Upper lobe of left lung (tissue), 6 donors: ENCODE results near the gene PAF1. TPM values are rescaled to one million over a fixed set of nuclear protein-coding genes. Genes with fewer than 3 reads are reported as not detected.

ENCODE experiments used
- ATAC-seq, 2 donors: fragments of 200-7000 bp; cut with Tn5 transposase; one replicate each; pipeline ENCODE4 v1.9.1; 2022; ENCODE audit warnings: mild to moderate bottlenecking in 2 of 2, moderate library complexity in 2 of 2; ENCODE audit not compliant: low FRiP score in 2 of 2
- DNase-seq, 2 donors: peaks; one replicate each; pipeline ENCODE4 v3.0.0-alpha.2; 2019 to 2020
- H3K27ac ChIP-seq, 4 donors: fragments of 200-600 bp; sonication (generic); one replicate each; pipeline ENCODE4 v1.5.1; 2016 to 2019
- H3K27me3 ChIP-seq, 4 donors: fragments of 200-600 bp; sonication (generic); one replicate each; pipeline ENCODE4 v1.5.1; 2017 to 2019
- H3K36me3 ChIP-seq, 4 donors: fragments of 200-600 bp; sonication (generic); one replicate each; pipeline ENCODE4 v1.5.1; 2016 to 2019
- H3K4me1 ChIP-seq, 4 donors: fragments of 200-600 bp; sonication (generic); one replicate each; pipeline ENCODE4 v1.5.1; 2018 to 2019
- H3K4me3 ChIP-seq, 4 donors: fragments of 200-600 bp; sonication (generic); one replicate each; pipeline ENCODE4 v1.5.1; 2017 to 2019; ENCODE audit warnings: mild to moderate bottlenecking in 2 of 4, moderate library complexity in 1 of 4
- H3K9me3 ChIP-seq, 4 donors: fragments of 200-600 bp; sonication (generic); one replicate each; pipeline ENCODE4 v1.5.1; 2018 to 2019
- EP300 ChIP-seq, 4 donors: sonication (generic); formaldehyde crosslinking; IDR thresholded peaks; one replicate each; pipeline ENCODE4 v1.5.1; 2017; ENCODE audit warnings: antibody characterized with exemption in 4 of 4, control low read depth in 2 of 4
- POLR2A ChIP-seq, 4 donors: fragments of 450-650 bp; IDR thresholded peaks; one replicate each; pipeline ENCODE4 v1.5.1; 2016 to 2017; ENCODE audit warnings: antibody characterized with exemption in 4 of 4, mild to moderate bottlenecking in 2 of 4
- POLR2AphosphoS5 ChIP-seq, 2 donors: sonication (generic); formaldehyde crosslinking; IDR thresholded peaks; one replicate each; pipeline ENCODE4 v1.5.1; 2017; ENCODE audit warnings: antibody characterized with exemption in 2 of 2
- WGBS, 2 donors: methylation state at CpG; one replicate each; pipeline ENCODE4 v1.1.5; 2017 to 2018; 5-methylcytosine and 5-hydroxymethylcytosine counted together
- total RNA-seq, 6 donors: library from RNA; depleted of rRNA in 4 of 6; stranded (reverse); fragments of >200 nt in 4 of 6; gene quantifications; one replicate each; pipeline versions ENCODE4 v1.1.0 to v1.2.1, GENCODE V29; 2016 to 2021
- TF ChIP-seq, protein P1 (sequence below), 6 experiments: fragments of 450-650 bp in 4 of 6; fragments of 200-600 bp in 2 of 6; sonication (generic) in 2 of 6; IDR thresholded peaks; one replicate each; pipeline ENCODE4 v1.5.1; 2016 to 2019; ENCODE audit warnings: antibody characterized with exemption in 6 of 6
- donor health status: DM: no; HTN: no; CAD: no; lungs with moderate emphysema.
- donor health status: DM: no; HTN: yes; CAD: no; lungs with severe emphysema.

The PAF1 gene
- total RNA-seq, 6 donors from 2014 or later = 28.6 to 48.0 (median 35.4) TPM

DNA sequence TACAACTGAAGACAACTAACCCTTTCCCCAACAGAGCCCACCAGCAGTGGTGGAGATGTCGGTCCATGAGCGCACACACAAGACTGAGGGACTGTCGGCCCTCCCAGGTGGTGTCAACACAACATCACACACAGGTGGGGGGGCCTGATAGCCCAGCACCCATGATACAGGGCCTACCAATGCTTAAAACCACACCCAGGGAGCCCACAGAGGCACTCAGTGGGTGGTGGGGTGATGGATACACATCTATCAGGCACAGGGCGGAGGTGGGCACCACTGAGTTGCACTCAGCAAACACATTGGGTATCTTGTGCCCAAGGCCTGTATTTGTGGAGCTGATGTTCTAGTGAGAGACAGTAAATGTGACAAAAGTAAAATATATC, 8.8 kb upstream of the PAF1 start:
- no peak for ATAC-seq
- no peak for TF ChIP-seq POLR2A (IDR thresholded peaks at IDR 0.05)
- TF ChIP-seq POLR2AphosphoS5 (IDR thresholded peaks at IDR 0.05) = no peak
- TF ChIP-seq, protein P1, sequence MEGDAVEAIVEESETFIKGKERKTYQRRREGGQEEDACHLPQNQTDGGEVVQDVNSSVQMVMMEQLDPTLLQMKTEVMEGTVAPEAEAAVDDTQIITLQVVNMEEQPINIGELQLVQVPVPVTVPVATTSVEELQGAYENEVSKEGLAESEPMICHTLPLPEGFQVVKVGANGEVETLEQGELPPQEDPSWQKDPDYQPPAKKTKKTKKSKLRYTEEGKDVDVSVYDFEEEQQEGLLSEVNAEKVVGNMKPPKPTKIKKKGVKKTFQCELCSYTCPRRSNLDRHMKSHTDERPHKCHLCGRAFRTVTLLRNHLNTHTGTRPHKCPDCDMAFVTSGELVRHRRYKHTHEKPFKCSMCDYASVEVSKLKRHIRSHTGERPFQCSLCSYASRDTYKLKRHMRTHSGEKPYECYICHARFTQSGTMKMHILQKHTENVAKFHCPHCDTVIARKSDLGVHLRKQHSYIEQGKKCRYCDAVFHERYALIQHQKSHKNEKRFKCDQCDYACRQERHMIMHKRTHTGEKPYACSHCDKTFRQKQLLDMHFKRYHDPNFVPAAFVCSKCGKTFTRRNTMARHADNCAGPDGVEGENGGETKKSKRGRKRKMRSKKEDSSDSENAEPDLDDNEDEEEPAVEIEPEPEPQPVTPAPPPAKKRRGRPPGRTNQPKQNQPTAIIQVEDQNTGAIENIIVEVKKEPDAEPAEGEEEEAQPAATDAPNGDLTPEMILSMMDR (IDR thresholded peaks at IDR 0.05) = no peak
- no peaks in the 10 kb centered on the region for H3K9me3 ChIP-seq
- no peak for DNase-seq
- H3K4me1 ChIP-seq = peaks cover 47 to 70% (median 55%) of the 10 kb centered on the region in 4 donors
- peak overlapping the region; percentile 94 to 100 (median 96) for H3K27ac ChIP-seq
- peaks cover 0 to 28% (median 9%) of the 10 kb centered on the region in 4 donors for H3K36me3 ChIP-seq
- WGBS, 2 donors = 91 to 100% methylated on average over 4 of the region's 4 CpGs
- no peaks in the 10 kb centered on the region for H3K27me3 ChIP-seq
- H3K4me3 ChIP-seq = no peak overlapping the region

DNA sequence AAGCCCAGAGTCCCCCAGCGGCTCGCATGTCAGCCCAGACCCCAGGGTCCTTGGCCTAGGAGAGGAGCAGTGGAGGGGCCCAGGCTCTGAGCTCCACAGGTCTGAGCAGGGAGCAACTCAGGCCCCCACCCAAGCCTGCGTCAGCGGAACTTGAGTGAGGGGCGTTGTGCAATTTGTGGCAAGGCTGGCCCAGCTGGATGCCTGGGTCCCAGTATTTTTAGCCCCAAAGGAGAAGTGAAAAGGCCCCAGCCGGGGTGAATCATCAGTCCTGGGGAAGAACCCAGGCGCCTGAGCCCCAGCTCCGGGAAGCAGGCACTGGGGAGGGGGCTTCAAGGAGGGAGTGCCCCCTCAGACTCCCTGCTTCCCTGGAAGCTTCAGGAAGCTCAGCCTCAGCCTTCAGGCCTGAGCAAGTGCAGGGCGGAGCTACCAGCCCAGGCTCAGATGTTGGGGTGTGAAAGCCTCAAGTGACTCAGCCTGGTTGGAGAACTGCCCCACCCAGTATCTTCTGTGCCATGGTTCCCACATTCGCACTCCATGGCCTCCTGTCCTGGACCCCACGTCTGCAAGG, 7.5 kb upstream of the PAF1 start:
- Histone ChIP-seq H3K9me3 (no peaks in the 10 kb centered on the region), H3K36me3 (peaks cover 0 to 37% (median 20%) of the 10 kb centered on the region in 4 donors), H3K27ac (peak overlapping the region; percentile 94 to 100 (median 96)), H3K4me1 (peaks cover 40 to 60% (median 48%) of the 10 kb centered on the region in 4 donors), H3K4me3 (peak overlapping the region in 2 of 4 donors; percentile 13 to 16), H3K27me3 (no peaks in the 10 kb centered on the region)
- TF ChIP-seq POLR2A (IDR thresholded peaks at IDR 0.05) (peak in 2 of 4 donors; percentile 17 to 75), EP300 (IDR thresholded peaks at IDR 0.05) (peak in 3 of 4 donors; percentile 64 to 74 (median 73)), POLR2AphosphoS5 (IDR thresholded peaks at IDR 0.05) (peak; percentile 72 to 74)
- TF ChIP-seq, protein P1 (IDR thresholded peaks at IDR 0.05) = no peak
- peak in 1 of 2 donors; percentile 89 for DNase-seq
- peak; percentile 25 to 67 for ATAC-seq
- 25 to 49% methylated on average over 2 to 9 of the region's 11 CpGs for WGBS, 2 donors

GRCh38 chr19:39397360-39398296, 6.7 kb upstream of the PAF1 start:
- ATAC-seq (peak; percentile 87 to 92), DNase-seq (peak; percentile 94 to 98)
- Histone ChIP-seq H3K4me1 (peaks cover 42 to 55% (median 47%) of the 10 kb centered on the region in 4 donors), H3K4me3 (peak overlapping the region in 2 of 4 donors; percentile 13 to 16), H3K27me3 (no peaks in the 10 kb centered on the region), H3K9me3 (no peaks in the 10 kb centered on the region), H3K36me3 (peaks cover 0 to 42% (median 21%) of the 10 kb centered on the region in 4 donors), H3K27ac (peak overlapping the region; percentile 94 to 100 (median 96))
- TF ChIP-seq POLR2AphosphoS5 (IDR thresholded peaks at IDR 0.05) (peak; percentile 47 to 85), EP300 (IDR thresholded peaks at IDR 0.05) (peak in 1 of 4 donors; percentile 33), POLR2A (IDR thresholded peaks at IDR 0.05) (peak in 1 of 4 donors; percentile 24)
- TF ChIP-seq, protein P1 (IDR thresholded peaks at IDR 0.05) = peak; percentile 93 to 99 (median 98)
- 20 to 33% methylated on average over 8 to 10 of the region's 17 CpGs for WGBS, 2 donors

GRCh38 chr19:39390451-39390750, 505 bp downstream of the PAF1 start:
- peak overlapping the region; percentile 71 to 87 (median 82) for H3K4me3 ChIP-seq
- H3K27me3 ChIP-seq = no peaks in the 10 kb centered on the region
- peak in 1 of 2 donors; percentile 20 for ATAC-seq
- no peak for TF ChIP-seq POLR2A (IDR thresholded peaks at IDR 0.05)
- H3K9me3 ChIP-seq = no peaks in the 10 kb centered on the region
- H3K4me1 ChIP-seq = peaks cover 19 to 27% (median 20%) of the 10 kb centered on the region in 4 donors
- DNase-seq = peak in 1 of 2 donors; percentile 74
- H3K36me3 ChIP-seq = peaks cover 13 to 63% (median 58%) of the 10 kb centered on the region in 4 donors
- 0% methylated on average over 5 to 10 of the region's 10 CpGs for WGBS, 2 donors
- peak overlapping the region; percentile 93 to 100 (median 98) for H3K27ac ChIP-seq
